ENCODE results near the gene IQSEC1.

- TF ChIP-seq POLR2A (IDR thresholded peaks at IDR 0.05; ENCODE audit: low read depth, low read length) (no peak), TAF1 (IDR thresholded peaks at IDR 0.05; ENCODE audit: low read depth, low read length) (no peak)
Measured at GRCh38 chr3:12925648-12926047, 147.6 kb downstream of the IQSEC1 start.
